Measurements from ENCODE around the gene KPNB1. TPM values are rescaled to one million over a fixed set of nuclear protein-coding genes. Genes with fewer than 3 reads are reported as not detected.

KPNB1 gene
- total and polyA plus RNA-seq, 10 donors = 37.0 to 331 (median 250) TPM

DNA sequence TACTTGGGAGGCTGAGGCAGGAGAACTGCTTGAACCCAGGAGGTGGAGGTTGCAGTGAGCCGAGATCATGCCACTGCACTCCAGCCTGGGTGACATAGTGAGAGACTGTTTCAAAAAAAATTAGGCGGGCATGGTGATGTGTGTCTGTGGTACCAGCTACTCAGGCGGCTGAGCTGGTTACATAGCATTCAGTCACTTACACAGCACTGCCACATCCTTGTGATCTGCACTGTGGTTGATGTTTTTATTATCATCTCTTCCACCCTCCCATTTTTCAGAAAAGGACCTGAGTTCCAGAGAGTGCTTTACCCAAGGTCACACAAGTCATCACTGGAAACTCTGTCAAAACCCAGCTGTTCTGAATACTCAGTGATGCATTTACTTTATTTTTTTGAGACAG, 14.8 kb upstream of the KPNB1 start:
- DNase-seq = no peak
- peaks cover 0 to 80% (median 8%) of the 10 kb centered on the region in 6 donors for H3K36me3 ChIP-seq
- no peaks in the 10 kb centered on the region for H3K9me3 ChIP-seq
- no peak overlapping the region for H3K4me3 ChIP-seq
- 83 to 100% (median 94%) methylated on average over 3 of the region's 3 CpGs for WGBS, 5 donors
- no peaks in the 10 kb centered on the region for H3K4me1 ChIP-seq
- no peaks in the 10 kb centered on the region for H3K27me3 ChIP-seq (replicated peaks in 1 of 7)
- TF ChIP-seq CTCF (IDR thresholded peaks at IDR 0.05 in 8 of 11, conservative IDR thresholded peaks at IDR 0.05 in 3 of 11) (no peak), POLR2AphosphoS5 (IDR thresholded peaks at IDR 0.05) (no peak), POLR2A (IDR thresholded peaks at IDR 0.05) (no peak)
- H3K27ac ChIP-seq = no peak overlapping the region
- intact Hi-C loops (cut with DNase I; ENCODE audit: low total_unique reads) = no loop called here

DNA sequence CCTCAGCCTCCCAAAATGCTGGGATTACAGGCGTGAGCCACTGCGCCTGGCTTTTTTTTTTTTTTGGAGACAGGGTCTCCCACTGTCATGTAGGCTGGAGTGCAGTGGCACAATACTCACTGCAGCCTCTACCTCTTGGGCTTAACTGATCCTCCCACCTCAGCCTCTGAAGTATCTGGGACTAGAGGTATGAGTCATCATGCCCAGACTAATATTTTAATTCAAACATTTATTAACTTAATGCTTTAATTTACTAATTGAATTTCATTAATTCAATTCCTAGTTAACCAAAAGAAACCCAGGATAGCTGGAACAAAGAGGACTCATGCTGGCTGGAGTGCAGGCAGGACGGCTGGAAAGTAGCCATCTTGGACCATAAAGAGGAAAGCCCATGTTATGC, 14.0 kb upstream of the KPNB1 start:
- Histone ChIP-seq H3K27me3 (replicated peaks in 1 of 7) (no peaks in the 10 kb centered on the region), H3K27ac (no peak overlapping the region), H3K36me3 (peaks cover 0 to 74% (median 8%) of the 10 kb centered on the region in 6 donors), H3K4me3 (no peak overlapping the region), H3K4me1 (no peaks in the 10 kb centered on the region), H3K9me3 (no peaks in the 10 kb centered on the region)
- TF ChIP-seq POLR2AphosphoS5 (IDR thresholded peaks at IDR 0.05) = no peak
- TF ChIP-seq CTCF (IDR thresholded peaks at IDR 0.05 in 8 of 11, conservative IDR thresholded peaks at IDR 0.05 in 3 of 11) = no peak
- TF ChIP-seq POLR2A (IDR thresholded peaks at IDR 0.05) = no peak
- DNase-seq = no peak
- intact Hi-C loops (cut with DNase I; ENCODE audit: low total_unique reads) = no loop called here
- 90 to 95% (median 94%) methylated on average over 3 of the region's 3 CpGs for WGBS, 5 donors

DNA sequence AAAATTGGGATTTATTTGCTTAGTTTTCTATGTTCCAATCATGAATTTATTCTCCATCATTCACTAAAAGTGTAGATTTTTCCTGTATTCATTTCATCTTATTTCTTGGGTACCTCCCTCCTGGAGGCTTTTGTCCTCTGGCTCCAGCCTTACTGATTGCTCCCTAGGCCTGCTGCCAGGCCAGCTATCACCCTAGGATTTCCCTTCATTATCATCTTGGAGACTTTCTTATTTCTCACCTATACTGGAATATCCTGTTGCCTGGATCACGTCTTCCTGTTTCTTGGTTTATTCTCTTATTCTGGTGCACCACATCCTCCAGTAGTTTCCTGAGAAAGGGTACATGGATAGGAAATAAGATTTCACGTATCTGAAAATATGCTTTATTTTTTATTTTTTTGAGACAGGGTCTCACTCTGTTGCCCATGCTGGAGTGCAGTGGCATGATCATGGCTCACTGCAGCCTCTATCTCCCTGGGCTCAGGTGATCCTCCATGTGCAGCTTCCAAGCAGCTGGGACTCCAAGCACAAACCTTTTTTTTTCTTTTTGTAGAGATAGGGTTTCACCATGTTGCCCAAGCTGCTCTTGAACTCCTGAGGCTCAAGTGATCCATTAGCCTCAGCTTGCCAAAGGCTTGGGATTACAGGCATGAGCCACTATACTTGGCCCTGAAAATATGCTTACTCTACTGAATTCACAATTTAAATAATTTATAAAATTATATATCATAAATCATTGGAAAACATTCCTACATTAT, 13.3 kb upstream of the KPNB1 start:
- 34 to 51% (median 41%) methylated on average over 2 of the region's 2 CpGs for WGBS, 5 donors
- TF ChIP-seq POLR2AphosphoS5 (IDR thresholded peaks at IDR 0.05) (no peak), POLR2A (IDR thresholded peaks at IDR 0.05) (no peak), CTCF (IDR thresholded peaks at IDR 0.05 in 8 of 11, conservative IDR thresholded peaks at IDR 0.05 in 3 of 11) (no peak)
- intact Hi-C loops (cut with DNase I; ENCODE audit: low total_unique reads) = no loop called here

DNA sequence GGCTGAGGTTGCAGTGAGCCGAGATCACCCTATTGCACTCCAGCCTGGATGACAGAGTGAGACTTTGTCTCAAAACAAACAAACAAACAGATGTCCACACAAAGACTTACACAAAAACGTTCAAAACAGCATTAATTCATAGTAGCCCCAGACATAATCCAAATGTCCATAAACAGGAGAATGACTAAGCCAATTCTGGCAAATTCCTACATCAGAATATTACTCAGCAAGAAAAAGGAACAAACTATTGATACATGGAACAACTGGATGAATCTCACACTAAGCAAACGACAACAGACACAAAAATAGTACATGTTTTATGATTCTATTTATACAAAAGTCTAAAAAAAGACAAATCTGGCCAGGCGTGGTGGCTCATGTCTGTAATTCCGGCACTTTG, 10.8 kb upstream of the KPNB1 start:
- H3K4me3 ChIP-seq = no peak overlapping the region
- DNase-seq = no peak
- H3K4me1 ChIP-seq = peaks cover 0 to 8% (median 2%) of the 10 kb centered on the region in 6 donors
- 84 to 92% (median 88%) methylated on average over 5 of the region's 5 CpGs for WGBS, 5 donors
- H3K27ac ChIP-seq = no peak overlapping the region
- H3K36me3 ChIP-seq = peaks cover 0 to 46% (median 3%) of the 10 kb centered on the region in 6 donors
- TF ChIP-seq POLR2A (IDR thresholded peaks at IDR 0.05) = no peak
- no peak for TF ChIP-seq CTCF (IDR thresholded peaks at IDR 0.05 in 8 of 11, conservative IDR thresholded peaks at IDR 0.05 in 3 of 11)
- TF ChIP-seq POLR2AphosphoS5 (IDR thresholded peaks at IDR 0.05) = no peak
- H3K9me3 ChIP-seq = no peaks in the 10 kb centered on the region
- no peaks in the 10 kb centered on the region for H3K27me3 ChIP-seq (replicated peaks in 1 of 7)
- intact Hi-C loops (cut with DNase I; ENCODE audit: low total_unique reads) = no loop called here

More for the DNA sequence above, 13.3 kb upstream of the KPNB1 start:
- no peak overlapping the region for H3K27ac ChIP-seq
- H3K4me1 ChIP-seq = no peaks in the 10 kb centered on the region
- no peak for DNase-seq
- no peaks in the 10 kb centered on the region for H3K27me3 ChIP-seq (replicated peaks in 1 of 7)
- no peak overlapping the region for H3K4me3 ChIP-seq
- H3K9me3 ChIP-seq = no peaks in the 10 kb centered on the region
- peaks cover 0 to 68% (median 7%) of the 10 kb centered on the region in 6 donors for H3K36me3 ChIP-seq

Measured in spleen (tissue), 11 donors.